GM23338 (cell line): ENCODE measurements around the gene VWDE. TPM values are rescaled to one million over a fixed set of nuclear protein-coding genes. Genes with fewer than 3 reads are reported as not detected.

Source experiments
- ATAC-seq: fragments of 200-7000 bp; cut with Tn5 transposase; 3 replicates; pipeline ENCODE4 v1.9.1; 2020
- DNase-seq: peaks from one replicate; pipeline ENCODE4 v3.0.0-alpha.2; 2015; ENCODE audit warnings: low spot score
- H2AFZ ChIP-seq: fragments of 200-600 bp; sonication (generic); 2 replicates; pipeline ENCODE4 v1.8.0; 2016; ENCODE audit warnings: antibody characterized with exemption, mild to moderate bottlenecking, moderate library complexity
- H3F3A ChIP-seq: fragments of 200-600 bp; sonication (generic); replicated peaks from 2 replicates; pipeline ENCODE4 v1.8.0; 2017; ENCODE audit warnings: antibody characterized with exemption, mixed run types, low read depth
- H3K27ac ChIP-seq: fragments of 200-600 bp; sonication (generic); 2 replicates; pipeline ENCODE4 v1.6.1; 2016; ENCODE audit warnings: low read depth
- H3K27me3 ChIP-seq: fragments of 200-600 bp; sonication (generic); 2 replicates; pipeline ENCODE4 v1.8.0; 2016; ENCODE audit warnings: mild to moderate bottlenecking, mixed run types, moderate library complexity; ENCODE audit not compliant: insufficient read depth
- H3K36me3 ChIP-seq: fragments of 200-600 bp; sonication (generic); 2 replicates; pipeline ENCODE4 v1.8.0; 2016; ENCODE audit warnings: mild to moderate bottlenecking; ENCODE audit not compliant: insufficient read depth
- H3K4me1 ChIP-seq: fragments of 200-600 bp; sonication (generic); 2 replicates; pipeline ENCODE4 v1.8.0; 2016; ENCODE audit warnings: mild to moderate bottlenecking, moderate library complexity; ENCODE audit not compliant: insufficient read depth
- H3K4me2 ChIP-seq: fragments of 200-600 bp; sonication (generic); 2 replicates; pipeline ENCODE4 v1.7.1; 2017; ENCODE audit warnings: mixed run types
- H3K4me3 ChIP-seq: fragments of 200-600 bp; sonication (generic); 2 replicates; pipeline ENCODE4 v1.6.1; 2016; ENCODE audit warnings: mixed run types
- H3K79me2 ChIP-seq: fragments of 200-600 bp; sonication (generic); replicated peaks from 2 replicates; pipeline ENCODE4 v1.8.0; 2017; ENCODE audit warnings: mild to moderate bottlenecking; ENCODE audit not compliant: insufficient read depth
- H3K9me2 ChIP-seq: fragments of 200-600 bp; sonication (generic); 2 replicates; pipeline ENCODE4 v1.8.0; 2017; ENCODE audit not compliant: insufficient read depth
- H4K20me1 ChIP-seq: fragments of 200-600 bp; sonication (generic); replicated peaks from 2 replicates; pipeline ENCODE4 v1.8.0; 2017; ENCODE audit warnings: mild to moderate bottlenecking; ENCODE audit not compliant: insufficient read depth
- H3K27ac Mint-ChIP-seq: 2 replicates; pipeline ENCODE4 v1.8.0; 2020; ENCODE audit warnings: inconsistent platforms, mild to moderate bottlenecking, moderate library complexity, mixed read lengths
- H3K27me3 Mint-ChIP-seq: 3 replicates; pipeline ENCODE4 v1.8.0; 2022; ENCODE audit warnings: low read depth, mild to moderate bottlenecking, moderate library complexity, mixed read lengths, inconsistent platforms; ENCODE audit not compliant: insufficient read depth, poor library complexity
- H3K36me3 Mint-ChIP-seq: 3 replicates; pipeline ENCODE4 v1.8.0; 2021; ENCODE audit warnings: low read depth, mild to moderate bottlenecking, inconsistent platforms, moderate library complexity, mixed read lengths
- H3K4me1 Mint-ChIP-seq: 3 replicates; pipeline ENCODE4 v1.8.0; 2020; ENCODE audit warnings: mild to moderate bottlenecking, inconsistent platforms, mixed read lengths
- H3K4me3 Mint-ChIP-seq: 3 replicates; pipeline ENCODE4 v1.8.0; 2021; ENCODE audit warnings: moderate library complexity, mild to moderate bottlenecking, inconsistent platforms, mixed read lengths
- H3K9me3 Mint-ChIP-seq: 3 replicates; pipeline ENCODE4 v1.8.0; 2020; ENCODE audit warnings: moderate library complexity, mild to moderate bottlenecking, inconsistent platforms, mixed read lengths
- CREB1 ChIP-seq: fragments of 250-450 bp; sonication (Bioruptor Pico); IDR thresholded peaks from 2 replicates; pipeline ENCODE4 v1.5.0; 2020; ENCODE audit warnings: low read depth, mild to moderate bottlenecking, moderate library complexity
- CTCF ChIP-seq, 2 experiments: fragments of 200-600 bp in 1 of 2; sonication (generic) in 1 of 2; conservative IDR thresholded peaks; 2 replicates each; pipeline versions ENCODE4 v1.5.1 to v1.6.1; 2016 to 2017; ENCODE audit warnings: antibody characterized with exemption in 2 of 2, low read depth in 2 of 2, mild to moderate bottlenecking in 2 of 2, moderate library complexity in 1 of 2
- ETS1 ChIP-seq: IDR thresholded peaks from 2 replicates; pipeline ENCODE4 v1.6.1; 2016; ENCODE audit warnings: antibody characterized with exemption
- EZH2phosphoT487 ChIP-seq: fragments of 200-600 bp; sonication (generic); IDR thresholded peaks from one replicate; pipeline ENCODE4 v1.8.1; 2018; ENCODE audit warnings: antibody characterized with exemption; ENCODE audit not compliant: unreplicated experiment
- POLR2AphosphoS5 ChIP-seq: IDR thresholded peaks from 2 replicates; pipeline ENCODE4 v1.6.1; 2016; ENCODE audit warnings: antibody characterized with exemption, low read depth
- STAT1 ChIP-seq: IDR thresholded peaks from one replicate; pipeline ENCODE4 v1.6.1; 2016; ENCODE audit warnings: antibody characterized with exemption; ENCODE audit not compliant: unreplicated experiment
- ZNF331 ChIP-seq: fragments of 250-450 bp; sonication (Bioruptor Pico); IDR thresholded peaks from 2 replicates; pipeline ENCODE4 v1.5.0; 2020; ENCODE audit warnings: low read depth, mild to moderate bottlenecking, moderate library complexity
- ZNF462 ChIP-seq: fragments of 250-450 bp; sonication (Bioruptor Pico); IDR thresholded peaks from 2 replicates; pipeline ENCODE4 v1.5.0; 2020; ENCODE audit warnings: mild to moderate bottlenecking, moderate library complexity
- polyA plus RNA-seq: library from polyadenylated mRNA; unstranded; fragments of >200 nt; fragmentation: Nextera tagmentation; extraction: Ambion mirVana; gene quantifications from 2 replicates; pipeline ENCODE4 v1.2.1, GENCODE V29; 2016
- total RNA-seq: library from RNA; depleted of rRNA; stranded (reverse); fragments of >200 nt; shearing (Covaris generic); gene quantifications from 2 replicates; pipeline ENCODE4 v1.2.3, GENCODE V29; 2014

Gene VWDE
- total and polyA plus RNA-seq, 2 experiments from 2014 or later, result 24.6 to 45.5 TPM

GRCh38 chr7:12434012-12434642 lies 30.5 kb upstream of the VWDE start:
- H3K4me3 Mint-ChIP-seq, result no peak overlapping the region
- peaks cover 2% of the 10 kb centered on the region for H3K27me3 Mint-ChIP-seq
- Histone ChIP-seq H4K20me1 (no peaks in the 10 kb centered on the region), H3K27me3 (no peaks in the 10 kb centered on the region), H3K4me2 (no peak overlapping the region), H3K27ac (no peak overlapping the region), H3K9me2 (no peaks in the 10 kb centered on the region), H3K36me3 (no peaks in the 10 kb centered on the region), H3F3A (no peaks in the 10 kb centered on the region), H3K79me2 (no peaks in the 10 kb centered on the region), H3K4me1 (peaks cover 19% of the 10 kb centered on the region), H2AFZ (no peak overlapping the region), H3K4me3 (no peak overlapping the region)
- TF ChIP-seq CTCF (conservative IDR thresholded peaks at IDR 0.05; ENCODE audit: low read depth in 2 of 2) (peak in 1 of 2 experiments; percentile 86; a peak in 3 of 4 replicates), ZNF331 (no peak)
- peaks cover 18% of the 10 kb centered on the region for H3K4me1 Mint-ChIP-seq
- DNase-seq (peak; percentile 26), ATAC-seq (no peak)
- H3K9me3 Mint-ChIP-seq, result peaks cover 7% of the 10 kb centered on the region; the same call in 1 of the 3 replicates
- H3K36me3 Mint-ChIP-seq, result peaks cover 16% of the 10 kb centered on the region; the same call in 2 of the 3 replicates
- no peak overlapping the region for H3K27ac Mint-ChIP-seq

GRCh38 chr7:12431886-12432556 lies 28.4 kb upstream of the VWDE start:
- H3K9me2 ChIP-seq, result no peaks in the 10 kb centered on the region
- Mint-ChIP-seq H3K4me3 (no peak overlapping the region), H3K27me3 (peaks cover 2% of the 10 kb centered on the region), H3K9me3 (peaks cover 27% of the 10 kb centered on the region), H3K4me1 (peaks cover 18% of the 10 kb centered on the region), H3K27ac (no peak overlapping the region), H3K36me3 (peaks cover 35% of the 10 kb centered on the region)
- ATAC-seq, result peak; percentile 46
- peaks cover 19% of the 10 kb centered on the region for H3K4me1 ChIP-seq
- no peaks in the 10 kb centered on the region for H3K27me3 ChIP-seq
- no peak overlapping the region for H3K4me3 ChIP-seq
- no peaks in the 10 kb centered on the region for H3F3A ChIP-seq
- H3K4me2 ChIP-seq, result peak overlapping the region; percentile 44; the same call in 1 of the 2 replicates
- H3K27ac ChIP-seq, result no peak overlapping the region
- no peaks in the 10 kb centered on the region for H3K79me2 ChIP-seq
- no peaks in the 10 kb centered on the region for H3K36me3 ChIP-seq
- no peaks in the 10 kb centered on the region for H4K20me1 ChIP-seq
- peak; percentile 22 for DNase-seq
- peak overlapping the region; percentile 64 for H2AFZ ChIP-seq
- TF ChIP-seq POLR2AphosphoS5, result no peak
- no peak for TF ChIP-seq ZNF462 (CRISPR knock-in tag)
- no peak for TF ChIP-seq ZNF331
- no peak for TF ChIP-seq STAT1
- no peak for TF ChIP-seq ETS1
- no peak for TF ChIP-seq EZH2phosphoT487
- no peak for TF ChIP-seq CREB1 (CRISPR knock-in tag)
